Measurements from ENCODE around the gene GAB3.

Gene GAB3

GRCh38 chrX:154751669-154752271 lies 893 bp upstream of the GAB3 start:
- DNase-seq (ENCODE audit: low read depth, low spot score), result no peak

- DNase-seq (ENCODE audit: low read depth, low spot score), result no peak
Measured at GRCh38 chrX:154751203-154751668, 359 bp upstream of the GAB3 start.

GRCh38 chrX:154749856-154750255 lies 1.0 kb downstream of the GAB3 start:
- no peak for DNase-seq (ENCODE audit: low read depth, low spot score)

GRCh38 chrX:154748712-154749339 lies 2.1 kb downstream of the GAB3 start:
- peak; percentile 72 for DNase-seq (ENCODE audit: low read depth, low spot score)

- no peak for DNase-seq (ENCODE audit: low read depth, low spot score)
Measured at GRCh38 chrX:154742613-154743012, 8.3 kb downstream of the GAB3 start.

GRCh38 chrX:154739952-154740465 lies 10.9 kb downstream of the GAB3 start:
- no peak for DNase-seq (ENCODE audit: low read depth, low spot score)

GRCh38 chrX:154738011-154738738 lies 12.7 kb downstream of the GAB3 start:
- peak; percentile 60 for DNase-seq (ENCODE audit: low read depth, low spot score)

GRCh38 chrX:154737136-154737535 lies 13.7 kb downstream of the GAB3 start:
- DNase-seq (ENCODE audit: low read depth, low spot score), result no peak

GRCh38 chrX:154735695-154736393 lies 15.0 kb downstream of the GAB3 start:
- DNase-seq (ENCODE audit: low read depth, low spot score), result peak; percentile 90

- peak; percentile 48 for DNase-seq (ENCODE audit: low read depth, low spot score)
Measured at GRCh38 chrX:154734061-154734781, 16.7 kb downstream of the GAB3 start.

- peak; percentile 34 for DNase-seq (ENCODE audit: low read depth, low spot score)
Measured at GRCh38 chrX:154733066-154733425, 17.8 kb downstream of the GAB3 start.

- peak; percentile 67 for DNase-seq (ENCODE audit: low read depth, low spot score)
Measured at GRCh38 chrX:154732421-154733065, 18.3 kb downstream of the GAB3 start.

- DNase-seq (ENCODE audit: low read depth, low spot score), result no peak
Measured at GRCh38 chrX:154731881-154732280, 19.0 kb downstream of the GAB3 start.

GRCh38 chrX:154731184-154731583 lies 19.7 kb downstream of the GAB3 start:
- no peak for DNase-seq (ENCODE audit: low read depth, low spot score)

- peak; percentile 86 for DNase-seq (ENCODE audit: low read depth, low spot score)
Measured at GRCh38 chrX:154730253-154730891, 20.5 kb downstream of the GAB3 start.

GRCh38 chrX:154729439-154729838 lies 21.4 kb downstream of the GAB3 start:
- no peak for DNase-seq (ENCODE audit: low read depth, low spot score)

- no peak for DNase-seq (ENCODE audit: low read depth, low spot score)
Measured at GRCh38 chrX:154728431-154729190, 22.3 kb downstream of the GAB3 start.

- peak; percentile 71 for DNase-seq (ENCODE audit: low read depth, low spot score)
Measured at GRCh38 chrX:154727871-154728270, 23.0 kb downstream of the GAB3 start.

- DNase-seq (ENCODE audit: low read depth, low spot score), result no peak
Measured at GRCh38 chrX:154727418-154727817, 23.5 kb downstream of the GAB3 start.
